ENCODE data around the gene CA4. TPM values are rescaled to one million over a fixed set of nuclear protein-coding genes. Genes with fewer than 3 reads are reported as not detected.
"Not testable (repeated sequence)": the region's sequence is repeated elsewhere in the genome, so short reads cannot be mapped to it uniquely, and the experiment has no call there.

CA4 gene
- total and polyA plus RNA-seq, 9 of the 15 experiments (the other 6 are each of a cell fraction or from before 2014, with no cell fraction given) = 0.13 TPM; not detected in 7

DNA sequence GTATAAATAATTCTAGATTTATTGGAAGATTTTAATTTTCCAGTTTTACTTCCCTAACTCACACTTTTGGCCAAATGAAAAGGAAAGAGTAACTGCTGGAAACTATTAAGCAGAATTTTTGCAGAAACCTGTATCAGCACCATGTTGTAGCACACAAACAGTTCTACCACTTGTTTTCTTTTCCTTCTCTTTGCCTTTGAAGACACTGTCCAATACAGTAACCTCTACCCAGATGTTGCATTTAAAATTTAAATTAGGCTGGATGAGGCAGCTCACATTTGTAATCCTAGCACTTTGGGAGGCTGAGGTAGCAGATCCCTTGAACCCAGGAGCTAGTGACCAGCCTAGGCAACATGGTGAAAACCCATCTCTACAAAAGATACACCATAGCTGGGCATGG is 56.0 kb downstream of the CA4 start:
- H4K20me1 ChIP-seq (replicated peaks; ENCODE audit: control insufficient read depth, insufficient read depth, low read length); BruUV-seq (replicated peaks); FAIRE-seq; ATAC-seq; H3K9me1 ChIP-seq (ENCODE audit: control insufficient read depth, insufficient read depth, low read length); H3K9me3 ChIP-seq (replicated peaks; ENCODE audit: control insufficient read depth, insufficient read depth, low read depth, low read length); DNase-seq (ENCODE audit: extremely low read depth in 1 of 4, low spot score in 3 of 4); H2AFZ ChIP-seq (ENCODE audit: low read depth, low read length); in situ Hi-C loops (cut with MboI); H3K9ac ChIP-seq (ENCODE audit: insufficient read depth in 1 of 2, low read depth in 2 of 2, low read length in 2 of 2); H3K4me3 ChIP-seq; POLR2A ChIA-PET; H3K36me3 ChIP-seq (ENCODE audit: control insufficient read depth, insufficient read depth, low read length); H3K4me2 ChIP-seq (ENCODE audit: insufficient read depth, low read length); CTCF ChIA-PET (ENCODE audit: low intra/inter-chr PET ratio); H3K79me2 ChIP-seq (ENCODE audit: control insufficient read depth, insufficient read depth, low read length); H3K27ac ChIP-seq (ENCODE audit: extremely low read depth, low read depth, low read length); H3K27me3 ChIP-seq (ENCODE audit: control insufficient read depth in 2 of 2, insufficient read depth in 2 of 2, low read length in 2 of 2); intact Hi-C loops (cut with micrococcal nuclease); H3K4me1 ChIP-seq (replicated peaks in 1 of 2; ENCODE audit: control insufficient read depth in 2 of 2, insufficient read depth in 2 of 2, low read length in 2 of 2): not testable (repeated sequence)
- TF ChIP-seq, protein P1, sequence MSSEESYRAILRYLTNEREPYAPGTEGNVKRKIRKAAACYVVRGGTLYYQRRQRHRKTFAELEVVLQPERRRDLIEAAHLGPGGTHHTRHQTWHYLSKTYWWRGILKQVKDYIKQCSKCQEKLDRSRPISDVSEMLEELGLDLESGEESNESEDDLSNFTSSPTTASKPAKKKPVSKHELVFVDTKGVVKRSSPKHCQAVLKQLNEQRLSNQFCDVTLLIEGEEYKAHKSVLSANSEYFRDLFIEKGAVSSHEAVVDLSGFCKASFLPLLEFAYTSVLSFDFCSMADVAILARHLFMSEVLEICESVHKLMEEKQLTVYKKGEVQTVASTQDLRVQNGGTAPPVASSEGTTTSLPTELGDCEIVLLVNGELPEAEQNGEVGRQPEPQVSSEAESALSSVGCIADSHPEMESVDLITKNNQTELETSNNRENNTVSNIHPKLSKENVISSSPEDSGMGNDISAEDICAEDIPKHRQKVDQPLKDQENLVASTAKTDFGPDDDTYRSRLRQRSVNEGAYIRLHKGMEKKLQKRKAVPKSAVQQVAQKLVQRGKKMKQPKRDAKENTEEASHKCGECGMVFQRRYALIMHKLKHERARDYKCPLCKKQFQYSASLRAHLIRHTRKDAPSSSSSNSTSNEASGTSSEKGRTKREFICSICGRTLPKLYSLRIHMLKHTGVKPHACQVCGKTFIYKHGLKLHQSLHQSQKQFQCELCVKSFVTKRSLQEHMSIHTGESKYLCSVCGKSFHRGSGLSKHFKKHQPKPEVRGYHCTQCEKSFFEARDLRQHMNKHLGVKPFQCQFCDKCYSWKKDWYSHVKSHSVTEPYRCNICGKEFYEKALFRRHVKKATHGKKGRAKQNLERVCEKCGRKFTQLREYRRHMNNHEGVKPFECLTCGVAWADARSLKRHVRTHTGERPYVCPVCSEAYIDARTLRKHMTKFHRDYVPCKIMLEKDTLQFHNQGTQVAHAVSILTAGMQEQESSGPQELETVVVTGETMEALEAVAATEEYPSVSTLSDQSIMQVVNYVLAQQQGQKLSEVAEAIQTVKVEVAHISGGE (CRISPR knock-in tag; IDR thresholded peaks at IDR 0.05) = peak in 1 of 3 experiments; percentile 47; a peak in 1 of 6 replicates

DNA sequence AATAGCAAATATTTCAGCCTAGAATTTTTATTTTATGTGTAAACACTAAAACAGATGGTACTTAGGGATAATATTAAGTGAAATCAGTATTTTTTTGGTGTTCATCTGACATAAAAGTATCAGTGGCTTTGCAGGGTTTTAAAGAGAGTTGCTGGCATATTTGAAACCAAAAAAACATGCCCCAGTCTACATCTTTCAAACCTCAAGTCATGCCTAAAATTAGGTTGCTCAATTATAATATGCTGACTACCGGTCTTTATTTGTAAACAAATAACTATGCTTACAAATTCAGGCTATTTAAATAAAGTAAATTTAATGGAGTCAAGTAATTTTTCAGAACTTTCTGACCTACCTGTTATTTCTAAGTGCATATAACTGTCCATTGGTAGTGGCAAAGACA is 58.5 kb downstream of the CA4 start:
- H3K27ac ChIP-seq (ENCODE audit: extremely low read depth, low read depth, low read length); BruUV-seq (replicated peaks); in situ Hi-C loops (cut with MboI); H3K27me3 ChIP-seq (ENCODE audit: control insufficient read depth in 2 of 2, insufficient read depth in 2 of 2, low read length in 2 of 2); H3K4me3 ChIP-seq; ATAC-seq; POLR2A ChIA-PET; FAIRE-seq; H3K79me2 ChIP-seq (ENCODE audit: control insufficient read depth, insufficient read depth, low read length); H4K20me1 ChIP-seq (replicated peaks; ENCODE audit: control insufficient read depth, insufficient read depth, low read length); H2AFZ ChIP-seq (ENCODE audit: low read depth, low read length); DNase-seq (ENCODE audit: extremely low read depth in 1 of 4, low spot score in 3 of 4); H3K9ac ChIP-seq (ENCODE audit: insufficient read depth in 1 of 2, low read depth in 2 of 2, low read length in 2 of 2); CTCF ChIA-PET (ENCODE audit: low intra/inter-chr PET ratio); H3K9me3 ChIP-seq (replicated peaks; ENCODE audit: control insufficient read depth, insufficient read depth, low read depth, low read length); H3K9me1 ChIP-seq (ENCODE audit: control insufficient read depth, insufficient read depth, low read length); H3K4me1 ChIP-seq (replicated peaks in 1 of 2; ENCODE audit: control insufficient read depth in 2 of 2, insufficient read depth in 2 of 2, low read length in 2 of 2); intact Hi-C loops (cut with micrococcal nuclease); H3K4me2 ChIP-seq (ENCODE audit: insufficient read depth, low read length): not testable (repeated sequence)
- 86% methylated on average over 1 of the region's 1 CpG for WGBS (ENCODE audit: insufficient coverage, low coverage, missing lambda C conversion rate)
- TF ChIP-seq, protein P1 (CRISPR knock-in tag; IDR thresholded peaks at IDR 0.05) = peak in 1 of 3 experiments; percentile 52; a peak in 1 of 6 replicates
- peaks cover 21% of the 10 kb centered on the region; the same call in 2 of the 3 replicates for H3K36me3 ChIP-seq (ENCODE audit: control insufficient read depth, insufficient read depth, low read length)
